HepG2 (cell line): ENCODE data around the gene HSPA1A. TPM values are rescaled to one million over a fixed set of nuclear protein-coding genes. Genes with fewer than 3 reads are reported as not detected.

Experiments
- BCL6 ChIP-seq: IDR thresholded peaks from 2 replicates; pipeline ENCODE4 v1.6.1; 2016; ENCODE audit warnings: missing genetic modification reagents, missing compliant biosample characterization
- CENPX ChIP-seq: sonication (generic); formaldehyde crosslinking; IDR thresholded peaks from 2 replicates; pipeline ENCODE4 v1.9.0; 2021; ENCODE audit warnings: mild to moderate bottlenecking, missing genetic modification reagents, moderate library complexity
- CREB1 ChIP-seq, 2 experiments: fragments of 450-650 bp in 1 of 2; IDR thresholded peaks; 2 replicates each; pipeline ENCODE4 v1.6.1; 2016 to 2017; ENCODE audit warnings: control low read depth in 1 of 2, mild to moderate bottlenecking in 1 of 2, missing compliant biosample characterization in 1 of 2, missing genetic modification characterization in 1 of 2
- GFI1 ChIP-seq: sonication (generic); formaldehyde crosslinking; IDR thresholded peaks from 2 replicates; pipeline ENCODE4 v1.5.0; 2020; ENCODE audit warnings: missing genetic modification reagents, mild to moderate bottlenecking, borderline replicate concordance
- HMG20B ChIP-seq: conservative IDR thresholded peaks from 2 replicates; pipeline ENCODE4 v1.6.1; 2016; ENCODE audit warnings: missing genetic modification reagents, missing compliant biosample characterization
- PAX8 ChIP-seq: sonication (generic); formaldehyde crosslinking; IDR thresholded peaks from 2 replicates; pipeline ENCODE4 v1.8.0; 2022; ENCODE audit warnings: mild to moderate bottlenecking, missing genetic modification reagents, borderline replicate concordance
- SMC3 ChIP-seq: IDR thresholded peaks from 2 replicates; pipeline ENCODE4 v1.6.1; 2011; ENCODE audit warnings: low read length, improper control_type of control experiment
- SMYD3 ChIP-seq: sonication (generic); formaldehyde crosslinking; IDR thresholded peaks from 2 replicates; pipeline ENCODE4 v1.8.1; 2023; ENCODE audit warnings: mild to moderate bottlenecking, missing genetic modification reagents
- SNRNP70 ChIP-seq: fragments of 200-400 bp; formaldehyde crosslinking; IDR thresholded peaks from 2 replicates; pipeline ENCODE4 v1.6.1; 2017; ENCODE audit warnings: mild to moderate bottlenecking, low read depth, low read length, moderate library complexity
- STAT5B ChIP-seq: sonication (generic); formaldehyde crosslinking; IDR thresholded peaks from 2 replicates; pipeline ENCODE4 v1.4.0; 2020; ENCODE audit warnings: missing genetic modification reagents
- ZBTB26 ChIP-seq: IDR thresholded peaks from 2 replicates; pipeline ENCODE4 v1.6.1; 2016; ENCODE audit warnings: missing compliant biosample characterization, missing genetic modification reagents, borderline replicate concordance
- ZBTB7B ChIP-seq: sonication (generic); formaldehyde crosslinking; IDR thresholded peaks from 2 replicates; pipeline ENCODE4 v1.4.0; 2020; ENCODE audit warnings: missing genetic modification reagents
- ZNF143 ChIP-seq: sonication (generic); formaldehyde crosslinking; IDR thresholded peaks from 2 replicates; pipeline ENCODE4 v1.4.0; 2020; ENCODE audit warnings: missing genetic modification reagents
- ZNF333 ChIP-seq: sonication (generic); formaldehyde crosslinking; IDR thresholded peaks from 2 replicates; pipeline ENCODE4 v1.4.0; 2020; ENCODE audit warnings: mild to moderate bottlenecking, missing genetic modification reagents, borderline replicate concordance
- ZNF44 ChIP-seq: sonication (generic); formaldehyde crosslinking; IDR thresholded peaks from 2 replicates; pipeline ENCODE4 v1.5.1; 2020; ENCODE audit warnings: mild to moderate bottlenecking, missing genetic modification reagents
- ZNF556 ChIP-seq: sonication (generic); formaldehyde crosslinking; IDR thresholded peaks from 2 replicates; pipeline ENCODE4 v1.4.0; 2020; ENCODE audit warnings: mild to moderate bottlenecking, missing genetic modification reagents, borderline replicate concordance
- ZNF704 ChIP-seq: sonication (generic); formaldehyde crosslinking; IDR thresholded peaks from 2 replicates; pipeline ENCODE4 v1.8.1; 2023; ENCODE audit warnings: mild to moderate bottlenecking, inconsistent platforms, moderate library complexity, missing genetic modification reagents, borderline replicate concordance
- ZNF761 ChIP-seq: sonication (generic); formaldehyde crosslinking; conservative IDR thresholded peaks from 2 replicates; pipeline ENCODE4 v1.4.0; 2020; ENCODE audit warnings: mild to moderate bottlenecking, missing genetic modification reagents
- ZNF816 ChIP-seq: sonication (generic); formaldehyde crosslinking; IDR thresholded peaks from 2 replicates; pipeline ENCODE4 v1.8.0; 2022; ENCODE audit warnings: missing genetic modification reagents, mild to moderate bottlenecking, borderline replicate concordance
- polyA plus RNA-seq, 8 experiments: library from polyadenylated mRNA; depleted of rRNA in 3 of 8; stranded (reverse) in 7 of 8; unstranded in 1 of 8; fragments of >200 nt; fragmentation: Illumina TruSeq in 4 of 8; extraction: Trizol in 4 of 8; gene quantifications; 2 replicates each; pipeline versions ENCODE4 v1.2.1 to v1.2.3, GENCODE V29; 2011 to 2016; ENCODE audit warnings: low read depth in 4 of 8, missing spikeins in 1 of 8, mixed read lengths in 1 of 8; ENCODE audit not compliant: insufficient read depth in 1 of 8
- total RNA-seq, 5 experiments: library from RNA; depleted of rRNA; stranded (reverse); fragments of >200 nt; fragmentation: Illumina TruSeq; extraction: Trizol; gene quantifications; 2 replicates each; pipeline ENCODE4 v1.2.3, GENCODE V29; 2016; ENCODE audit warnings: low read depth in 1 of 5
- TF ChIP-seq, protein P1 (sequence below): sonication (generic); formaldehyde crosslinking; IDR thresholded peaks from 2 replicates; pipeline ENCODE4 v1.8.0; 2022; ENCODE audit warnings: mild to moderate bottlenecking, missing genetic modification reagents; ENCODE audit not compliant: insufficient replicate concordance

Gene HSPA1A
- total and polyA plus RNA-seq, 2 of the 13 experiments (the other 11 are each of a cell fraction or from before 2014, with no cell fraction given), result 44.5 to 85.0 TPM

DNA sequence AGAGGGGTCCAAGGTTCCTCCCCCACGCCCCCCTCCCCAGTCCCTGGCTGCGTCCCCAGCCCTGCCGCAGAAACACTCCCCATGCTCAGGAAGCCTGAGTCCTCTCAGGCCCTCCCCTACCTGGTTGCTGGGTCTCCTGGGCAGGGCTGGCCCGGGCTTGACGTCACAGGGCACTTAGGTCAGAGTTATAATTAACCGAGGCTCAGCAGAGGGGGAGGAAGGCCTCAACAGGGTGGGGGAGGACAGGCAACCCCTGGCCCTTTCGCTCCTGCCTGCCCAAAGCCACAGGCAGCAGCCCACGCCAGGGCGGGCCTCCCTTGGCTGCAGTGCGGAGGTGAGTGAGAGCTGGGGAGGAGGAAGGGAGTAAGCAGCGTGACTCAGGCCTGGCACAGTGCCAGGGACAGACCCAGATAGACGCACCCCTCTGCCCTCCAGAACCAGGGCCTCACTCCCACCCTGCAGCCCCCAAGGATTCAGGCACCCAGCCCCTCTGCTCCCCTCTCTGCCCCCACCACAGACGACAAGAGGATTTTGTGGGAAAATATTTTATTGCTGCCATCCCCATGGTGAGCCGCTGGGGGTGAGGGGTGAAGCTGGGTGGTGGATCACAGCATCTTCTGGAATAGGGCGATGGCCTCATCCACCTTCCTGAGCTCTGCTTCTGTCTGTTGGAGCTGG, 38.2 kb upstream of the HSPA1A start, which contains the start of gene VWA7 (continued):
- TF ChIP-seq GFI1 (CRISPR knock-in tag), result no peak
- TF ChIP-seq ZNF556 (CRISPR knock-in tag), result no peak
- no peak for TF ChIP-seq ZNF704 (CRISPR knock-in tag)
- TF ChIP-seq ZNF761 (CRISPR knock-in tag), result no peak
- TF ChIP-seq SNRNP70, result no peak
- no peak; the same call in 1 of the 2 replicates for TF ChIP-seq ZBTB7B (CRISPR knock-in tag)
- no peak for TF ChIP-seq ZNF333 (CRISPR knock-in tag)
- no peak for TF ChIP-seq SMYD3 (CRISPR knock-in tag)
- TF ChIP-seq ZNF44 (CRISPR knock-in tag), result no peak
- TF ChIP-seq ZNF816, result no peak
- peak; percentile 75 for TF ChIP-seq HMG20B (CRISPR knock-in tag)
- no peak for TF ChIP-seq CENPX (CRISPR knock-in tag)
- TF ChIP-seq BCL6 (CRISPR knock-in tag), result peak; percentile 72; the same call in 1 of the 2 replicates
- TF ChIP-seq, protein P1, sequence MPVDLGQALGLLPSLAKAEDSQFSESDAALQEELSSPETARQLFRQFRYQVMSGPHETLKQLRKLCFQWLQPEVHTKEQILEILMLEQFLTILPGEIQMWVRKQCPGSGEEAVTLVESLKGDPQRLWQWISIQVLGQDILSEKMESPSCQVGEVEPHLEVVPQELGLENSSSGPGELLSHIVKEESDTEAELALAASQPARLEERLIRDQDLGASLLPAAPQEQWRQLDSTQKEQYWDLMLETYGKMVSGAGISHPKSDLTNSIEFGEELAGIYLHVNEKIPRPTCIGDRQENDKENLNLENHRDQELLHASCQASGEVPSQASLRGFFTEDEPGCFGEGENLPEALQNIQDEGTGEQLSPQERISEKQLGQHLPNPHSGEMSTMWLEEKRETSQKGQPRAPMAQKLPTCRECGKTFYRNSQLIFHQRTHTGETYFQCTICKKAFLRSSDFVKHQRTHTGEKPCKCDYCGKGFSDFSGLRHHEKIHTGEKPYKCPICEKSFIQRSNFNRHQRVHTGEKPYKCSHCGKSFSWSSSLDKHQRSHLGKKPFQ, result no peak
- peak; percentile 89 for TF ChIP-seq CREB1 (IDR thresholded peaks at IDR 0.05)
- peak; percentile 92 for TF ChIP-seq CREB1 (CRISPR knock-in tag; IDR thresholded peaks at IDR 0.05)
- TF ChIP-seq ZNF143 (CRISPR knock-in tag), result peak; percentile 17; the same call in 1 of the 2 replicates
- no peak for TF ChIP-seq PAX8
- TF ChIP-seq STAT5B (CRISPR knock-in tag), result no peak
- TF ChIP-seq SMC3, result no peak
- TF ChIP-seq ZBTB26, result peak; percentile 67; the same call in 1 of the 2 replicates
